Type B pancreatic cell (in vitro differentiated cells): ENCODE results near the gene FNDC3A. TPM values are rescaled to one million over a fixed set of nuclear protein-coding genes. Genes with fewer than 3 reads are reported as not detected.

Experiments used
- DNase-seq: peaks from one replicate; pipeline ENCODE4 v3.0.0; 2021; ENCODE audit warnings: mixed read lengths; ENCODE audit not compliant: unreplicated experiment; ENCODE audit errors: extremely low spot score
- H3K27ac Mint-ChIP-seq: 2 replicates; pipeline ENCODE4 v1.8.0; 2021; ENCODE audit warnings: mild to moderate bottlenecking, mixed read lengths
- H3K27me3 Mint-ChIP-seq: 2 replicates; pipeline ENCODE4 v1.8.0; 2021; ENCODE audit warnings: mixed read lengths
- H3K36me3 Mint-ChIP-seq: 2 replicates; pipeline ENCODE4 v1.8.0; 2021; ENCODE audit warnings: mixed read lengths
- H3K4me1 Mint-ChIP-seq: one replicate; pipeline ENCODE4 v1.8.0; 2021; ENCODE audit warnings: mixed read lengths; ENCODE audit not compliant: unreplicated experiment
- H3K4me3 Mint-ChIP-seq: 2 replicates; pipeline ENCODE4 v1.8.0; 2021; ENCODE audit warnings: mild to moderate bottlenecking, mixed read lengths
- H3K9me3 Mint-ChIP-seq: 2 replicates; pipeline ENCODE4 v1.8.0; 2021; ENCODE audit warnings: mixed read lengths
- total RNA-seq: library from RNA; stranded (reverse); gene quantifications from 2 replicates; pipeline ENCODE4 v1.2.1, GENCODE V29; 2021; ENCODE audit warnings: low replicate concordance
- TF ChIP-seq, protein P1 (sequence below): fragments of 200-600 bp; sonication (generic); conservative IDR thresholded peaks from 2 replicates; pipeline ENCODE4 v1.5.0; 2021; ENCODE audit warnings: antibody characterized with exemption, mild to moderate bottlenecking

The FNDC3A gene
- total RNA-seq, 1 donor from 2014 or later, result 65.7 TPM

DNA sequence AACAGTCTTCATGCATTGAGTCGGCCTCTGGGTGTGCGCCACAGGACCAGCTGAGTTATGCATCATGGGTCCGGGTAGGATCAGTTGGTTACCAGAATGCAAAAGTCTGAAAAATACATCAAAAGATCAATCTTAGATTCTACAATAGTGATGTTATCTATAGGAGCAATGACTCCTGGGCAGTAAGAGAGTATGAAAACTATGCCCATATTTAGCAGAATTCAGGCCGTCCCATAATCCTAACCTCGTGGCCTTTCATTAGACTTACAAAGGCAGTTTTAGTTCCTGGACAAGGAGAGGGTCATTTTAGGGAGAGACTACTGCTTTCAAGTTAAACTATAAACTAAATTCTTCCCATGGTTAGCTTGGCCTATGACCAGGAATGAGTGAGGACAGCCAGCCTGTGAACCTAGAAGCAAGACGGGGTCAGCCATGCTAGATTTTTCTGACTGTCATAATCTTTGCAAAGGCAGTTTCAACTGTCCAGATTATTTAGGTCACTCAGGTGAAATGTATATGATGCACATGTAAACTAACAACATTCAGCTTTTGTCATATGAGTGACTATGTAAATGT, 260.2 kb downstream of the FNDC3A start:
- H3K4me3 Mint-ChIP-seq, result no peak overlapping the region
- DNase-seq, result no peak
- no peaks in the 10 kb centered on the region for H3K4me1 Mint-ChIP-seq
- TF ChIP-seq, protein P1, sequence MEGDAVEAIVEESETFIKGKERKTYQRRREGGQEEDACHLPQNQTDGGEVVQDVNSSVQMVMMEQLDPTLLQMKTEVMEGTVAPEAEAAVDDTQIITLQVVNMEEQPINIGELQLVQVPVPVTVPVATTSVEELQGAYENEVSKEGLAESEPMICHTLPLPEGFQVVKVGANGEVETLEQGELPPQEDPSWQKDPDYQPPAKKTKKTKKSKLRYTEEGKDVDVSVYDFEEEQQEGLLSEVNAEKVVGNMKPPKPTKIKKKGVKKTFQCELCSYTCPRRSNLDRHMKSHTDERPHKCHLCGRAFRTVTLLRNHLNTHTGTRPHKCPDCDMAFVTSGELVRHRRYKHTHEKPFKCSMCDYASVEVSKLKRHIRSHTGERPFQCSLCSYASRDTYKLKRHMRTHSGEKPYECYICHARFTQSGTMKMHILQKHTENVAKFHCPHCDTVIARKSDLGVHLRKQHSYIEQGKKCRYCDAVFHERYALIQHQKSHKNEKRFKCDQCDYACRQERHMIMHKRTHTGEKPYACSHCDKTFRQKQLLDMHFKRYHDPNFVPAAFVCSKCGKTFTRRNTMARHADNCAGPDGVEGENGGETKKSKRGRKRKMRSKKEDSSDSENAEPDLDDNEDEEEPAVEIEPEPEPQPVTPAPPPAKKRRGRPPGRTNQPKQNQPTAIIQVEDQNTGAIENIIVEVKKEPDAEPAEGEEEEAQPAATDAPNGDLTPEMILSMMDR, result no peak
- H3K27ac Mint-ChIP-seq, result no peak overlapping the region
- no peaks in the 10 kb centered on the region for H3K9me3 Mint-ChIP-seq
- H3K27me3 Mint-ChIP-seq, result peaks cover 3% of the 10 kb centered on the region
- no peaks in the 10 kb centered on the region for H3K36me3 Mint-ChIP-seq

DNA sequence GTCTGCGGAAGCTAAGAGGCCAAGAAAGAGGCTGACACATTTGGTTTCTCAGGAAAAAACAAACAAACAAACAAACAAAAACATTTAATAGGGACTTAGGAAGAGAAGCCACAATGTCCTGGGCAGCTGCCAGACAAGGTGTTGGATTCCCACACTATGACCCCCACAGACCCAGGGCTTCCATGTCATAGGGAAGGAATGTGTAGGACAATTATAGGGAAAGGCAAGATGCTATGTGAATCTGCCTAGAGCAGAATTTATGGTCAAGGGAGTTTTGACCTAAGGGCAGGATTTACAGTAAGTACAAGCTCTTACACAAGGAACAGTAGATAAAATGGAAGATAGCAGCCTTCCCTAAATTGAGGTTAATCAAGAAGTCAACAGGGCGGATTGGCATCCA, 262.9 kb downstream of the FNDC3A start:
- no peak overlapping the region for H3K27ac Mint-ChIP-seq
- TF ChIP-seq, protein P1, result no peak
- peaks cover 8% of the 10 kb centered on the region for H3K27me3 Mint-ChIP-seq
- no peak overlapping the region for H3K4me3 Mint-ChIP-seq
- H3K4me1 Mint-ChIP-seq, result no peaks in the 10 kb centered on the region
- no peak for DNase-seq
- no peaks in the 10 kb centered on the region for H3K36me3 Mint-ChIP-seq
- H3K9me3 Mint-ChIP-seq, result no peaks in the 10 kb centered on the region

DNA sequence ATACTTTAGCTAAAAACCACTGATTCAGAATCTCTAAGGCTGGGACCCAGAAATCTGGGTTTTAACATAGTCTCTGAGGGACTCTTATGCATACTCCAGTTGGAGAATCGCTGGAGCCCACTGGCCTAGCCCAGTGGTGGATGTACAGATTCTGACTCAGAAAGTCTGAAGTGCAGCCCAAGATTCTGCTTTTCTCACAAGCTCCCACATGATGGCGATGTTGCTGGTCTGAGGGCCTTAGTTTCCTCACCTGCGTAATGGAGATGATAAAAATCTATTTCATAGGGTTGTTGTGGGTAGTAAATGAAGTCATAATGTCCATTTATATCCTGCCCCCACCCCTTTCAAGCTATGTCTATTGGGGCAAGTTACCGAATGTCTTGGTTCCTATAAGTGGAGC, 264.3 kb downstream of the FNDC3A start:
- Mint-ChIP-seq H3K27me3 (peaks cover 18% of the 10 kb centered on the region), H3K36me3 (no peaks in the 10 kb centered on the region), H3K9me3 (no peaks in the 10 kb centered on the region), H3K4me3 (no peak overlapping the region), H3K4me1 (no peaks in the 10 kb centered on the region), H3K27ac (no peak overlapping the region)
- TF ChIP-seq, protein P1, result peak; percentile 53
- DNase-seq, result no peak

DNA sequence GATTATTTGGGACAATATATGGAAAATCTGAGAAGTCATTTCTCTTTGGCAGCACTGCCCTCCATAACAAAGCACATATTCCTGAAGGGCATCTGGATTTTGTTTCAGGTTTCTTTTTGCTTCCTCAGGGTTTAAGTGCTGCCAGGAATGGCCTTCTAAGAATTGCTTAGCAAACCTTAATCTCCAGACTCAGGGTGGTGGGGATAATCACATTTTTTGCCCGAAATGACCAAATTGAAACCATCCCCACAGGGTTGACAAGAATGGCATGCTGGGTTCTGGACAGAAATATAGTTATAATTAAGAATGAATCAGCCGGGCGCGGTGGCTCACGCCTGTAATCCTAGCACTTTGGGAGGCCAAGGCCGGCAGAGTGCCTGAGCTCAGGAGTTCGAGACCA, 265.6 kb downstream of the FNDC3A start:
- peaks cover 18% of the 10 kb centered on the region for H3K27me3 Mint-ChIP-seq
- H3K36me3 Mint-ChIP-seq, result no peaks in the 10 kb centered on the region
- H3K4me3 Mint-ChIP-seq, result no peak overlapping the region
- TF ChIP-seq, protein P1, result no peak
- no peak for DNase-seq
- H3K4me1 Mint-ChIP-seq, result no peaks in the 10 kb centered on the region
- no peaks in the 10 kb centered on the region for H3K9me3 Mint-ChIP-seq
- no peak overlapping the region for H3K27ac Mint-ChIP-seq

DNA sequence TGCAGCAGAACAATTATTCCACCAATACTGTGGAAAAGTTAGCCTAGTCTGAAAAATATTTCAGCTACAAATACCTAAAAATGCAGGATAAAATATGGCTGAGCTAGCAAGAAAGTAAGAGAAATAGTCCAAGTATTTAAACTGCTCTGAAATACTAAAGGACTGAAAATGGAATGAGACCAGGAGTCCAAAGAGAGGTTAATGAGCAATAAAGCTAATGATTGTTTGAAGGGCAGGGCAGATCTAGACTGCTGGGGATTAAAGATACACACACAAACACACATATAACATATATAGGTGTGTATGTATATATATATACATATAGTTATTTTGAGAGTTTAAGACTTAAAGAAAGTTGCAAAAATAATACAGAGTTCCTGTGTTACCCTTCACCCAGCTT, 269.4 kb downstream of the FNDC3A start:
- Mint-ChIP-seq H3K36me3 (peaks cover 4% of the 10 kb centered on the region), H3K9me3 (no peaks in the 10 kb centered on the region), H3K4me3 (peak overlapping the region; percentile 7), H3K27me3 (peaks cover 20% of the 10 kb centered on the region), H3K27ac (no peak overlapping the region), H3K4me1 (peaks cover 15% of the 10 kb centered on the region)
- TF ChIP-seq, protein P1, result no peak
- DNase-seq, result no peak
